GM19043 (cell line): ENCODE data around the gene UBE2E1.
"Not testable (repeated sequence)": the region's sequence is repeated elsewhere in the genome, so short reads cannot be mapped to it uniquely, and the experiment has no call there.

Source experiments
- ATAC-seq: cut with Tn5 transposase; IDR thresholded peaks from one replicate; pipeline ENCODE4 v1.9.1; 2021; ENCODE audit warnings: low read depth; ENCODE audit not compliant: unreplicated experiment

UBE2E1 gene

GRCh38 chr3:23874359-23875112 lies 68.8 kb downstream of the UBE2E1 start:
- ATAC-seq, result no peak

DNA sequence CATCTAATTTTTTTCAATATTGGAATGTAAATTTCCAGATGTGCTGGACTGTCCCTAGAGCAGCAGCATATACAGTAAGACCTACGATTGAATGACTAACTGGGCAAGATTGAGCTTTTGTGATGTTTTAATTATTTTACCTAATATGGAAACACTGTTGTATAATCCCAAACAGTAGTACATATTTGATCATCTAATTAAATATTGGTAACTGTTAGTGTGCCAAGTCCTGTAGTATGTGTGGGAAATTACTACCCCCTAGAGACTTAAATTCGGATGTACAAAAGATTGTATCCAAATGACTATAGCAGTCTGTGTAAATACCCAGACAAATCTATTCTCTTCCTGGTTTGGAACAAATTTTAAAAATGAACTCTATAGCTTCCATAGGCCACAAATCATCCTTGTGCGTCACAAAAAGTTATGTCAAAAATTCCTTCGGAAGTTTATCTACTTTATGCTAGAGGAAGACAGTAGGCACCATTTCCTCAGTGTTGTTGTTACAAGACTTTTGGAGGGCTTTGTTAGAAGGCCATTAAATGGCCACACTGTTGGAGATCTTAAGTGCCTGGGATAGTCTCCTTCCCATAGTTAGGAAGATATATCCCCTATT lies 69.5 kb downstream of the UBE2E1 start:
- ATAC-seq, result no peak

- ATAC-seq, result no peak
Observed at GRCh38 chr3:23876923-23877322, 71.2 kb downstream of the UBE2E1 start.

- no peak for ATAC-seq
Observed at GRCh38 chr3:23877329-23877980, 71.7 kb downstream of the UBE2E1 start.

DNA sequence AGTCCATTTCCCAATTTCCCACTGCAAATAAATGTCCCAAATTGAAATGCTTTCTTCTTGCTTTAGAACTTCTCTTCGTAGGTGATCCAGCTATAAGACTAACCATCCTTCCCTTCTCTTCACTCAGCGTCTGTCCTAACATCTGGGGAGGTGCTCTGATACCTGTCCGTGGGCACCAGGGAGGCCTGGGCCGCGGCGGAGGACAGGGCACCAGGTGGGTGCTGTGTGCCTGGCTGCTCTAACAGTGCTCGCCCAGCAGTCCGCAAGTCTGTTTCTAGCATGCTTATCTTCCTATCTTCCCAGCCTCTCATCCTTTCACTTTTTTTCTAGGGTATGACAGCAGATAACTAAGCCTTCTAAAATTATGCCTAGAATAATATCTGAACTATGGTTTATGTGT lies 73.7 kb downstream of the UBE2E1 start:
- ATAC-seq, result no peak

DNA sequence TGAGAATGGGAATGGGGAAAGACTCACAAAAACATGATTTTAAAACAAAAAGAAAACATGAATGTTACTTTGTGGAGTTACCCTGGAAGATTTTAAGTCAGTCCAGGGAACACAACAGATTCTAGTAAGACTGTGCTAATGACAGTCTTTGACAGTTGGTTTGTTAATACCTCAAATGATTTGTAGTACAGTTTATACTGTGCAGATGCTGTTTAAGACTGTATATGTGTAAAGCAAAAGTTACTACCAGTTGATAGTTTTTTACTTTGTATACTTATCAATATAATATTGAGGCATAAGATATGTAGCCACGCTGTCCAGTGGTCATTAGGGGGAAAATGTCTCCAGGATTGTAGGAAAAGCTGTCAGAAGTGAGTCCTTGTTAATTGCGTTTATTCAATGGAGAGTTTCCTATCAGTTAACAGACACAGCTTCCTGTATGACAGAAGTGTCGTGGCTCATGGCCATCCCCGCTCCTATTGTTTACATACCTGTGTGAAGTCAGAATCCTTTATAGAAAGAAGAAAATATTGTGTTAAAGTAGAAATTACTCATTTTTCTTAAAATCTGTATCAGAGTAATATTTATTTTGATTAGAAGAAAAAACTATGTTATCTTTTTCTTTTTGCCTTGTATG lies 75.1 kb downstream of the UBE2E1 start:
- ATAC-seq, result no peak

DNA sequence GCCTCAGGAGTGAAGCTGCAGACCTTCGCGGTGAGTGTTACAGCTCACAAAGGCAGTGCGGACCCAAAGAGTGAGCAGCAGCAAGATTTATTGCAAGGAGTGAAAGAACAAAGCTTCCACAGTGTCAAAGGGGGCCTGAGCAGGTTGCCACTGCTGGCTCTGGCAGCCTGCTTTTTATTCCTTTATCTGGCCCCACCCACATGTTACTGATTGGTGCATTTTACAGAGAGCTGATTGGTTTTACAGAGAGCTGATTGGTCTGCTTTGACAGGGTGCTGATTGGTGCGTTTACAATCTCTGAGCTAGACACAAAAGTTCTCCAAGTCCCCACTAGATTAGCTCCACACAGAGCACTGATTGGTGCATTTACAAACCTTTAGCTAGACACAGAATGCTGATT lies 76.2 kb downstream of the UBE2E1 start:
- not testable (repeated sequence) for ATAC-seq

- ATAC-seq, result no peak
Observed at GRCh38 chr3:23882487-23882918, 76.7 kb downstream of the UBE2E1 start.

DNA sequence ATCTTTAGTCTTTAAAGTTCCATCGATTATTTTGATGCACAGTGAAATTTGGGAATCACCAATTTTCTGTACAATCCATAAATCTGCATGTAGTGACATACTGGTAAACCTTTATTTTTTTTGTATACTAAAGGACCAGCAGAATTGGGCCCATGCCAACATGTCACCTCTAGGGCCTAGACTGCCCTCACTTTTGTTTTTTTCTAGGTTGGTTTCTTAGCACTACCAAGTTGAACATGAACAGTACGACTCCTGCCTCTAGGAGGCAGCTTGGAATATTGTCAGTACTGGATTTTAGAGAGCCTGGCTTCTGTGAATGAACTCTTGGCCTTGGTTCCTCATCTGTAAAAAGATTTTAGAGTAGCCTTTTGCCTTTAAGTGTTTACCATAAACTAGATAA lies 78.7 kb downstream of the UBE2E1 start:
- no peak for ATAC-seq

DNA sequence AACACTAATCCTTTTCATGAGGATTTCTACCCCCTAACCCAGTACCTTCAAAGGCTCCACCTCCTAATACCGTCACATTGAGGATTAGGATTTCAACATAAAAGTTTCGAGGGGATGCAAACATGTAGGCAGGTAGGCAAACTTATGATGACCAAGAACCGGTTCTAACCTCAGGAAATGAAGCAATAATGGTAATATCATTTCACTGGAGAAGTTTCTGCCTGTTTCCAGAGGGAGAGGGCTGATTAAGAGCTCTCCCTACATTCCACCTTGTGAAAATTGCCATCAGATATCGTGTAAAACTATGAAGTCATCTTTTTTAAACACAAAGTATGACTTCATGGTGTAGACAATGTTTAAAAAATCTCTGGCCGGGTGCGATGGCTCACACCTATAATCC lies 79.5 kb downstream of the UBE2E1 start:
- ATAC-seq, result no peak

DNA sequence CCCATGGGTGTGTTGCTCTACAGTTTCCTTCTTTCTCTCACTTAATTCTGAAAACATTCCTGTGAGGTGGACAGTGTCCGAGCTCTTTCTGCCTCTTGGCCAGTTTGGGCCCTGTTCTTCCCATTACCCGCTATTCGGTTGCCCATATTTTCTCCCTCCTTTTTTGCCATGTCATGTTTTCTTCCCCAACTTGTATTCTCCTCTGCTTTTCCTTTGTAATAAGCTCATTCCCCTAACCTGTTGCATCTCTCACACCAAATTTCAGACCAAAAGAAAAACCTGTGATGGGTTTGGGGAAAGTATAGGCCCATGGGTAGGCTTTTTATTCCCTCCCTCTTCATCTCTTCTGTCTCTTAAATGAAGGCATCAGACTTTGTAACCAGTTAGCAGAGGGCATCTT lies 80.6 kb downstream of the UBE2E1 start:
- no peak for ATAC-seq

DNA sequence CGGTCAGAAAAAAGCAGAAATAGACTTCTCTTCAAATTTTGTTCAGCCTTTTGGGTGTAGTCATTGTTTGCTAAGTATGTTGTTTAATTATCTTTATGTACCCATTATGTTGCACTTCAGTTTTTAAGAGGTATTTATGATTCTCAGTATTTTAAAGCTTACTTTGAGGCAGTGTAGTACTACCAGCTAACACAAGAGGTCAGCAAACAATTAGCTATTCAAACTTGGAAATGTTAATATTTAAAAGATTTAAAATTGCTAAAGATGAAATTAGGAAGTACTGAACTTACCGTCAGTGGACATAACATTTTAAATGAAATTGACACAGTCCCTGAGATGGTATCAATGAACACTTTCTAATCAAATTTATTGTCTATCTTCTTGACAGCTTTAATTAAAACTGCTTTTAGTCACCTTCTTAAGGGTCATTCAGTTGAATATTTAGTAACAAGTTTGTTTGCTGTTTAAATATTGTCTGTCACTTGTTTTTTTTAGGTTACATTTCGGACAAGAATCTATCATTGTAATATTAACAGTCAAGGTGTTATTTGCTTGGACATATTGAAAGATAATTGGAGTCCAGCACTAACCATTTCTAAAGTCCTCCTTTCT lies 83.0 kb downstream of the UBE2E1 start:
- ATAC-seq, result no peak

GRCh38 chr3:23889386-23889785 lies 83.6 kb downstream of the UBE2E1 start:
- ATAC-seq, result no peak

- no peak for ATAC-seq
Observed at GRCh38 chr3:23889950-23890349, 84.2 kb downstream of the UBE2E1 start.

- no peak for ATAC-seq
Observed at GRCh38 chr3:23894254-23895061, 88.7 kb downstream of the UBE2E1 start.

GRCh38 chr3:23895181-23895580 lies 89.4 kb downstream of the UBE2E1 start:
- no peak for ATAC-seq

GRCh38 chr3:23900744-23901143 lies 95.0 kb downstream of the UBE2E1 start:
- ATAC-seq, result no peak

- ATAC-seq, result no peak
Observed at GRCh38 chr3:23904545-23904944, 98.8 kb downstream of the UBE2E1 start.

DNA sequence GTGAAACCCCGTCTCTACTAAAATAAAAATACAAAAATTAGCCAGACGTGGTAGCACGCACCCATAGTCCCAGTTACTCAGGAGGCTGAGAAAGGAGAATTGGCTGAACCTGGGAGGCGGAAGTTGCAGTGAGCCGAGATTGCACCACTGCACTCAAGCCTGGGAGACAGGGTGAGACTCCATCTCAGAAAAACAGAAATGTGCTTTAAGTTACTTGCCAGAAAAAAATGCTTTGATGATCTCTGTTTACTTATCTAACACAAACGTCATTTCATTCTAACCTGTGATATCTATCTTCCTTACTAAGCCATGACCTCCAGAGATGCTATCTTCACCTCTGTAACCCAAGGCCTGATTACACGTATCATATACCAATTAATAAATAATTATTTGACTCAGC lies 103.6 kb downstream of the UBE2E1 start:
- no peak for ATAC-seq

GRCh38 chr3:23911397-23911796 lies 105.6 kb downstream of the UBE2E1 start:
- ATAC-seq, result no peak
